ENCODE data around the gene ATXN7L1.

Gene ATXN7L1

GRCh38 chr7:105665684-105666083, 210.7 kb downstream of the ATXN7L1 start:
- no peak for DNase-seq

GRCh38 chr7:105664816-105665525, 211.4 kb downstream of the ATXN7L1 start:
- DNase-seq, result no peak

- DNase-seq, result no peak
Observed at GRCh38 chr7:105662998-105663397, 213.4 kb downstream of the ATXN7L1 start.

GRCh38 chr7:105661625-105662024, 214.8 kb downstream of the ATXN7L1 start:
- no peak for DNase-seq

- peak; percentile 65 for DNase-seq
Observed at GRCh38 chr7:105656922-105657521, 219.4 kb downstream of the ATXN7L1 start.

GRCh38 chr7:105655500-105656380, 220.7 kb downstream of the ATXN7L1 start:
- DNase-seq, result no peak

GRCh38 chr7:105655067-105655466, 221.3 kb downstream of the ATXN7L1 start:
- DNase-seq, result no peak

GRCh38 chr7:105654095-105654686, 222.2 kb downstream of the ATXN7L1 start:
- DNase-seq, result no peak

GRCh38 chr7:105653441-105654005, 222.9 kb downstream of the ATXN7L1 start:
- no peak for DNase-seq

- DNase-seq, result peak; percentile 75
Observed at GRCh38 chr7:105652359-105652993, 223.9 kb downstream of the ATXN7L1 start.

- DNase-seq, result no peak
Observed at GRCh38 chr7:105651798-105652197, 224.6 kb downstream of the ATXN7L1 start.

GRCh38 chr7:105650382-105650970, 225.9 kb downstream of the ATXN7L1 start:
- DNase-seq, result no peak

GRCh38 chr7:105649727-105650381, 226.5 kb downstream of the ATXN7L1 start:
- no peak for DNase-seq

- DNase-seq, result no peak
Observed at GRCh38 chr7:105648561-105649401, 227.6 kb downstream of the ATXN7L1 start.

GRCh38 chr7:105647591-105647990, 228.8 kb downstream of the ATXN7L1 start:
- DNase-seq, result no peak

- DNase-seq, result no peak
Observed at GRCh38 chr7:105644937-105645336, 231.5 kb downstream of the ATXN7L1 start.

GRCh38 chr7:105643851-105644250, 232.5 kb downstream of the ATXN7L1 start:
- DNase-seq, result no peak

- DNase-seq, result no peak
Observed at GRCh38 chr7:105643384-105643783, 233.0 kb downstream of the ATXN7L1 start.

GRCh38 chr7:105642264-105642663, 234.1 kb downstream of the ATXN7L1 start:
- no peak for DNase-seq
